K562 (cell line): ENCODE results near the gene BRD7. TPM values are rescaled to one million over a fixed set of nuclear protein-coding genes. Genes with fewer than 3 reads are reported as not detected.
A peak's percentile ranks its signal among the peaks of the same experiment; 100 is the strongest.

Experiments used
- ATAC-seq: fragments of 200-7000 bp; cut with Tn5 transposase; 3 replicates; pipeline ENCODE4 v1.9.1; 2020; ENCODE audit warnings: moderate library complexity
- BruUV-seq: library from RNA; stranded (reverse); fragments of 400-500 nt; replicated peaks from 2 replicates; lab custom pipeline; 2021; lab: Mats Ljungman, UMichigan
- CTCF ChIA-PET: fragments of 300-600 bp; formaldehyde crosslinking; extraction: SDS; loops from one replicate; lab custom pipeline; 2021; ENCODE audit warnings: low intra/inter-chr PET ratio; lab: Yijun Ruan, JAX
- POLR2A ChIA-PET: fragments of 300-600, 350-650 bp; sonication (Branson Sonifier 250); formaldehyde crosslinking; extraction: SDS; loops from one replicate; lab custom pipeline; 2021; ENCODE audit warnings: antibody characterized with exemption, inconsistent platforms; lab: Yijun Ruan, JAX
- DNase-seq, 4 experiments: peaks; one replicate each; pipeline versions ENCODE4 v3.0.0 to v3.0.0-alpha.2; 2011 to 2018; ENCODE audit warnings: low spot score in 3 of 4, mixed read lengths in 3 of 4; ENCODE audit errors: extremely low read depth in 1 of 4
- FAIRE-seq: peaks from 2 replicates; lab custom pipeline; 2011; peaks lifted over from hg19 to GRCh38; lab: Jason Lieb, UNC
- H2AFZ ChIP-seq: 2 replicates; pipeline ENCODE4 v1.6.0; 2011; ENCODE audit warnings: low read depth, low read length, control low read depth, inconsistent platforms
- H3K27ac ChIP-seq: fragments of 200-600 bp; 3 replicates; pipeline ENCODE4 v1.8.0; 2011; ENCODE audit warnings: low read depth, mild to moderate bottlenecking, control low read depth, inconsistent platforms, low read length, moderate library complexity, mixed read lengths; ENCODE audit errors: extremely low read depth
- H3K27me3 ChIP-seq, 2 experiments: fragments of 300-600 bp in 1 of 2; 2 replicates in 1 of 2; 3 replicates in 1 of 2; pipeline versions ENCODE4 v1.6.0 to v1.8.0; 2011; ENCODE audit warnings: inconsistent platforms in 2 of 2, low read length in 2 of 2, mild to moderate bottlenecking in 1 of 2, mixed read lengths in 1 of 2, moderate library complexity in 1 of 2; ENCODE audit not compliant: control insufficient read depth in 2 of 2, insufficient read depth in 2 of 2
- H3K36me3 ChIP-seq: fragments of 300-600 bp; 3 replicates; pipeline ENCODE4 v1.8.0; 2011; ENCODE audit warnings: mild to moderate bottlenecking, low read length, inconsistent platforms; ENCODE audit not compliant: control insufficient read depth, insufficient read depth
- H3K4me1 ChIP-seq, 2 experiments: fragments of 200-600 bp in 1 of 2; replicated peaks in 1 of 2; 2 replicates in 1 of 2; 3 replicates in 1 of 2; pipeline versions ENCODE4 v1.5.1 to v1.8.0; 2011; ENCODE audit warnings: inconsistent platforms in 2 of 2, low read length in 2 of 2, mild to moderate bottlenecking in 1 of 2, mixed read lengths in 1 of 2, moderate library complexity in 1 of 2; ENCODE audit not compliant: control insufficient read depth in 2 of 2, insufficient read depth in 2 of 2
- H3K4me2 ChIP-seq: 2 replicates; pipeline ENCODE4 v1.6.1; 2011; ENCODE audit warnings: low read length, control low read depth, inconsistent platforms, mixed read lengths; ENCODE audit not compliant: insufficient read depth
- H3K4me3 ChIP-seq: fragments of 200-600 bp; sonication (generic), shearing (Covaris generic); 2 replicates; pipeline ENCODE4 v1.5.1; 2016; ENCODE audit warnings: control low read depth, inconsistent platforms
- H3K79me2 ChIP-seq: fragments of 200-600 bp; 3 replicates; pipeline ENCODE4 v1.8.0; 2011; ENCODE audit warnings: low read length, inconsistent platforms; ENCODE audit not compliant: control insufficient read depth, insufficient read depth
- H3K9ac ChIP-seq, 2 experiments: 2 replicates each; pipeline versions ENCODE4 v1.6.0 to v1.6.1; 2011; ENCODE audit warnings: low read depth in 2 of 2, low read length in 2 of 2, control low read depth in 1 of 2, inconsistent platforms in 1 of 2, mild to moderate bottlenecking in 1 of 2, mixed read lengths in 1 of 2; ENCODE audit not compliant: insufficient read depth in 1 of 2
- H3K9me1 ChIP-seq: one replicate; pipeline ENCODE4 v1.6.0; 2011; ENCODE audit warnings: inconsistent platforms, mild to moderate bottlenecking, low read length, moderate library complexity; ENCODE audit not compliant: control insufficient read depth, insufficient read depth
- H3K9me3 ChIP-seq: replicated peaks from 2 replicates; pipeline ENCODE4 v1.5.1; 2011; ENCODE audit warnings: low read depth, low read length, inconsistent platforms; ENCODE audit not compliant: control insufficient read depth, insufficient read depth
- H4K20me1 ChIP-seq: replicated peaks from 2 replicates; pipeline ENCODE4 v1.6.1; 2011; ENCODE audit warnings: low read length, inconsistent platforms, mixed read lengths; ENCODE audit not compliant: control insufficient read depth, insufficient read depth
- CTBP1 ChIP-seq: fragments of 450-650 bp; IDR thresholded peaks from 2 replicates; pipeline ENCODE4 v1.6.1; 2016; ENCODE audit warnings: borderline replicate concordance
- JUND ChIP-seq, 2 experiments: IDR thresholded peaks; 2 replicates in 1 of 2; 3 replicates in 1 of 2; pipeline ENCODE4 v1.6.1; 2011; ENCODE audit warnings: borderline replicate concordance in 2 of 2, low read depth in 2 of 2, low read length in 2 of 2, improper control_type of control experiment in 1 of 2, missing biosample characterization in 1 of 2, missing genetic modification characterization in 1 of 2, missing genetic modification reagents in 1 of 2
- MECOM ChIP-seq: fragments of 250-450 bp; sonication (Bioruptor Pico); IDR thresholded peaks from 2 replicates; pipeline ENCODE4 v1.8.0; 2022; ENCODE audit warnings: inconsistent platforms
- MYC ChIP-seq, 2 experiments: fragments of 250-450 bp in 1 of 2; sonication (Bioruptor Pico) in 1 of 2; IDR thresholded peaks; 2 replicates each; pipeline versions ENCODE4 v1.5.1 to v1.6.1; 2012 to 2021; ENCODE audit warnings: low read depth in 2 of 2, borderline replicate concordance in 1 of 2, improper control_type of control experiment in 1 of 2, low read length in 1 of 2, mild to moderate bottlenecking in 1 of 2, moderate library complexity in 1 of 2
- RAD21 ChIP-seq, 2 experiments: fragments of 250-450 bp in 1 of 2; fragments of 450-650 bp in 1 of 2; sonication (Bioruptor Pico) in 1 of 2; formaldehyde crosslinking in 1 of 2; IDR thresholded peaks in 1 of 2; conservative IDR thresholded peaks in 1 of 2; 2 replicates each; pipeline versions ENCODE4 v1.4.0 to v1.8.0; 2020 to 2022; ENCODE audit warnings: mild to moderate bottlenecking in 2 of 2, moderate library complexity in 1 of 2
- RCOR1 ChIP-seq, 2 experiments: IDR thresholded peaks; 2 replicates each; pipeline ENCODE4 v1.6.1; 2012; ENCODE audit warnings: low read depth in 2 of 2, low read length in 2 of 2, borderline replicate concordance in 1 of 2, improper control_type of control experiment in 1 of 2
- STAT5A ChIP-seq: IDR thresholded peaks from 2 replicates; pipeline ENCODE4 v1.6.1; 2012; ENCODE audit warnings: low read length, inconsistent platforms, borderline replicate concordance
- TBL1XR1 ChIP-seq, 2 experiments: IDR thresholded peaks; 2 replicates each; pipeline ENCODE4 v1.6.1; 2012; ENCODE audit warnings: improper control_type of control experiment in 2 of 2, low read length in 2 of 2, mild to moderate bottlenecking in 1 of 2
- TEAD2 ChIP-seq: fragments of 450-650 bp; IDR thresholded peaks from 2 replicates; pipeline ENCODE4 v1.6.1; 2016; ENCODE audit warnings: missing genetic modification characterization, control low read depth, missing compliant biosample characterization
- WGBS: fragments of 100-300 bp; shearing (Covaris generic); methylation state at CpG from one replicate; pipeline ENCODE4 v1.1.6; 2016; ENCODE audit warnings: low coverage, mixed read lengths; ENCODE audit not compliant: insufficient coverage; ENCODE audit errors: missing lambda C conversion rate; 5-methylcytosine and 5-hydroxymethylcytosine counted together
- in situ Hi-C: fragments of 300-500 bp; cut with MboI; formaldehyde crosslinking; loops from 4 replicates; pipeline ENCODE4 v1.15.0; 2018; ENCODE audit warnings: inconsistent platforms, mixed read lengths
- intact Hi-C: fragments of 100-400 bp; cut with micrococcal nuclease; formaldehyde crosslinking; loops from 2 replicates; pipeline ENCODE4 v1.14.2; 2022
- polyA plus RNA-seq, 8 experiments: library from polyadenylated mRNA; depleted of rRNA in 4 of 8; stranded (reverse) in 5 of 8; unstranded in 3 of 8; fragments of >200 nt; fragmentation: Nextera tagmentation in 2 of 8; fragmentation: Illumina TruSeq in 1 of 8; extraction: Ambion mirVana in 2 of 8; extraction: Trizol in 1 of 8; gene quantifications; 2 replicates each; pipeline versions ENCODE4 v1.2.1 to v1.2.3, GENCODE V29; 2011 to 2014; ENCODE audit warnings: inconsistent platforms in 1 of 8, missing spikeins in 1 of 8
- total RNA-seq, 7 experiments: library from RNA; depleted of rRNA in 6 of 7; stranded (reverse); fragments of >200 nt in 6 of 7; fragmentation: Illumina TruSeq in 2 of 7; extraction: Trizol in 2 of 7; gene quantifications; 2 replicates each; pipeline versions ENCODE4 v1.2.1 to v1.2.3, GENCODE V29; 2011 to 2021; ENCODE audit warnings: low replicate concordance in 1 of 7
- TF ChIP-seq, protein P1 (sequence below), 2 experiments: fragments of 450-650 bp; conservative IDR thresholded peaks; 2 replicates each; pipeline ENCODE4 v1.6.1; 2017; ENCODE audit warnings: mild to moderate bottlenecking in 2 of 2, moderate library complexity in 2 of 2
- TF ChIP-seq, protein P2 (sequence below), 2 experiments: IDR thresholded peaks in 1 of 2; conservative IDR thresholded peaks in 1 of 2; 2 replicates each; pipeline ENCODE4 v1.6.1; 2016; ENCODE audit warnings: low read depth in 2 of 2, mild to moderate bottlenecking in 1 of 2, missing compliant biosample characterization in 1 of 2, missing genetic modification characterization in 1 of 2, moderate library complexity in 1 of 2
- TF ChIP-seq, protein P3 (sequence below), 2 experiments: fragments of 450-650 bp in 1 of 2; sonication (generic) in 1 of 2; formaldehyde crosslinking in 1 of 2; IDR thresholded peaks in 1 of 2; conservative IDR thresholded peaks in 1 of 2; 2 replicates each; pipeline versions ENCODE4 v1.6.1 to v1.8.1; 2016 to 2023; ENCODE audit warnings: mild to moderate bottlenecking in 2 of 2, moderate library complexity in 2 of 2, inconsistent platforms in 1 of 2, missing genetic modification reagents in 1 of 2

Gene BRD7
- total and polyA plus RNA-seq, 9 of the 15 experiments (the other 6 are each of a cell fraction or from before 2014, with no cell fraction given) = 20.6 to 101 (median 68.7) TPM

DNA sequence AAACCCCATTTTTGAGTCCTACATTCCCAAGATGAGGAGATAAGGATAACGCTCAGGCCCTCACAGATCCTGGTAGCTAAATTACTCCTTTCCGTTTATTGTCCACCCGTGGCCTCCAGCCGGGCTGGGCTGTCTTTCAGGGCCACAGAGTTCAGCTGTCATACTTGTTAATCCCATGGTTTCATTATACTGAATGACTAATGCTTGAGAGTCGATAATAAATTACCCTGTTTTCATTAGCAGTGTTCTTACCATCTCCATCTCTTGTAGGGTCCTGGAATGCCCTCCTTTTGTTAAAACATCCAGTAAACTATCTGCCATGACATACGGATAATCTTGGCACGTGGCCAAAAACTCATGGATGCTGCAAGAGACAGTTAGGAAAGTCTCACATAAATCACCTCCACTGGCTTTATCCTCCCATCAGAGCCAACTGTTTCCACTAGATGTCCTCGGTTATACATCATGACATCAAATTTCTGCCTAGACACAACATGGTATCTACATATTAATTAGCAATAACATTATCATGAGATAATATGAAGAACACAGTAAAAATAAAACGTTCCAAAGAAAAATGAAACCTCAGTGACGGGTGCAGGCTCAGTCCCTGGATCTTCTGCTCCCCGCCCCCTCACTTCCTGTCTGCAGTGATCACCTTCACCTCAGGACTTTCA lies 45.3 kb downstream of the BRD7 start:
- Histone ChIP-seq H3K9me3 (no peaks in the 10 kb centered on the region), H3K4me3 (no peak overlapping the region), H3K9me1 (no peaks in the 10 kb centered on the region), H2AFZ (no peak overlapping the region), H3K27me3 (no peaks in the 10 kb centered on the region), H3K4me2 (no peak overlapping the region), H3K36me3 (peaks cover 95% of the 10 kb centered on the region), H3K9ac (no peak overlapping the region), H3K4me1 (peaks cover 0 to 15% of the 10 kb centered on the region in 2 experiments; a peak in 2 of 5 replicates), H3K79me2 (no peaks in the 10 kb centered on the region), H4K20me1 (0 out of 2 replicates have a peak, but pooled peaks cover 6% of the 10 kb centered on the region), H3K27ac (peak overlapping the region; percentile 9; the same call in 2 of the 3 replicates)
- ChIA-PET POLR2A (no interaction called here), CTCF (interaction anchor here (0.6 to 1.1 kb wide), 2 partner anchors 44 to 70 kb away, joined by 3 to 6 read pairs; no protein-coding TSS in a partner anchor)
- peak; percentile 65 for ATAC-seq
- WGBS = 35% methylated on average over 11 of the region's 11 CpGs
- in situ Hi-C loops (no loop called here), intact Hi-C loops (loop anchor here (5.0 kb wide), 1 partner anchor 76 kb away; no protein-coding TSS in a partner anchor)
- FAIRE-seq = peak; percentile 64
- DNase-seq = peak in 2 of 4 experiments; percentile 22 to 67
- no TSS peak for BruUV-seq
- peak; percentile 8; the same call in 1 of the 2 replicates for TF ChIP-seq TEAD2
- TF ChIP-seq, protein P1, sequence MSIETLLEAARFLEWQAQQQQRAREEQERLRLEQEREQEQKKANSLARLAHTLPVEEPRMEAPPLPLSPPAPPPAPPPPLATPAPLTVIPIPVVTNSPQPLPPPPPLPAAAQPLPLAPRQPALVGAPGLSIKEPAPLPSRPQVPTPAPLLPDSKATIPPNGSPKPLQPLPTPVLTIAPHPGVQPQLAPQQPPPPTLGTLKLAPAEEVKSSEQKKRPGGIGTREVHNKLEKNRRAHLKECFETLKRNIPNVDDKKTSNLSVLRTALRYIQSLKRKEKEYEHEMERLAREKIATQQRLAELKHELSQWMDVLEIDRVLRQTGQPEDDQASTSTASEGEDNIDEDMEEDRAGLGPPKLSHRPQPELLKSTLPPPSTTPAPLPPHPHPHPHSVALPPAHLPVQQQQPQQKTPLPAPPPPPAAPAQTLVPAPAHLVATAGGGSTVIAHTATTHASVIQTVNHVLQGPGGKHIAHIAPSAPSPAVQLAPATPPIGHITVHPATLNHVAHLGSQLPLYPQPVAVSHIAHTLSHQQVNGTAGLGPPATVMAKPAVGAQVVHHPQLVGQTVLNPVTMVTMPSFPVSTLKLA (conservative IDR thresholded peaks at IDR 0.05) = no peak
- TF ChIP-seq, protein P2, sequence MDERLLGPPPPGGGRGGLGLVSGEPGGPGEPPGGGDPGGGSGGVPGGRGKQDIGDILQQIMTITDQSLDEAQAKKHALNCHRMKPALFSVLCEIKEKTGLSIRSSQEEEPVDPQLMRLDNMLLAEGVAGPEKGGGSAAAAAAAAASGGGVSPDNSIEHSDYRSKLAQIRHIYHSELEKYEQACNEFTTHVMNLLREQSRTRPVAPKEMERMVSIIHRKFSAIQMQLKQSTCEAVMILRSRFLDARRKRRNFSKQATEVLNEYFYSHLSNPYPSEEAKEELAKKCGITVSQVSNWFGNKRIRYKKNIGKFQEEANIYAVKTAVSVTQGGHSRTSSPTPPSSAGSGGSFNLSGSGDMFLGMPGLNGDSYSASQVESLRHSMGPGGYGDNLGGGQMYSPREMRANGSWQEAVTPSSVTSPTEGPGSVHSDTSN (CRISPR knock-in tag; IDR thresholded peaks at IDR 0.05; ENCODE audit: low read depth) = no peak
- TF ChIP-seq, protein P2 (tag; conservative IDR thresholded peaks at IDR 0.05; ENCODE audit: low read depth) = peak; percentile 95
- TF ChIP-seq MECOM = peak; percentile 81; the same call in 1 of the 2 replicates
- peak in 1 of 2 experiments; percentile 70; a peak in 2 of 4 replicates for TF ChIP-seq RAD21 (CRISPR knock-in tag; conservative IDR thresholded peaks at IDR 0.05 in 1 of 2, IDR thresholded peaks at IDR 0.05 in 1 of 2)
- no peak for TF ChIP-seq JUND (IDR thresholded peaks at IDR 0.05; ENCODE audit: borderline replicate concordance, low read depth, low read length)
- TF ChIP-seq JUND (tag; IDR thresholded peaks at IDR 0.05; ENCODE audit: borderline replicate concordance, low read depth, low read length) = no peak
- TF ChIP-seq CTBP1 = peak; percentile 48
- TF ChIP-seq STAT5A = 0 out of 2 replicates have a peak, but pooled peaks have one; percentile 15
- peak in 1 of 2 experiments; percentile 27; a peak in 1 of 4 replicates for TF ChIP-seq RCOR1 (IDR thresholded peaks at IDR 0.05; ENCODE audit: borderline replicate concordance in 1 of 2, low read depth in 2 of 2, low read length in 2 of 2)
- TF ChIP-seq, protein P3, sequence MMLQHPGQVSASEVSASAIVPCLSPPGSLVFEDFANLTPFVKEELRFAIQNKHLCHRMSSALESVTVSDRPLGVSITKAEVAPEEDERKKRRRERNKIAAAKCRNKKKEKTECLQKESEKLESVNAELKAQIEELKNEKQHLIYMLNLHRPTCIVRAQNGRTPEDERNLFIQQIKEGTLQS (IDR thresholded peaks at IDR 0.05) = peak; percentile 56; the same call in 1 of the 2 replicates
- TF ChIP-seq, protein P3 (CRISPR knock-in tag; conservative IDR thresholded peaks at IDR 0.05) = no peak
- TF ChIP-seq MYC (IDR thresholded peaks at IDR 0.05; ENCODE audit: low read depth, low read length) = 0 out of 2 replicates have a peak, but pooled peaks have one; percentile 21
- TF ChIP-seq MYC (CRISPR knock-in tag; IDR thresholded peaks at IDR 0.05; ENCODE audit: borderline replicate concordance, low read depth) = no peak
- 0 out of 4 replicates have a peak, but pooled peaks of 1 of the 2 experiments have one; percentile 21 for TF ChIP-seq TBL1XR1 (IDR thresholded peaks at IDR 0.05; ENCODE audit: low read length in 2 of 2)
